DOHH2 (cell line): ENCODE measurements around the gene HOXD8.

Experiments
- CTCF ChIP-seq: fragments of 200-600 bp; sonication (generic); IDR thresholded peaks from one replicate; pipeline ENCODE4 v1.5.1; 2014; ENCODE audit warnings: antibody characterized with exemption, mild to moderate bottlenecking, low read depth, low read length; ENCODE audit not compliant: poor library complexity, severe bottlenecking
- EZH2phosphoT487 ChIP-seq: fragments of 200-600 bp; sonication (generic); IDR thresholded peaks from 2 replicates; pipeline ENCODE4 v1.6.1; 2017; ENCODE audit warnings: borderline replicate concordance, mild to moderate bottlenecking, antibody characterized with exemption, low read length, moderate library complexity, mixed read lengths

GRCh38 chr2:176082824-176083751 lies 46.4 kb upstream of the HOXD8 start:
- no peak for TF ChIP-seq EZH2phosphoT487
- TF ChIP-seq CTCF, result no peak
